ENCODE measurements around the gene PPP2R5E. TPM values are rescaled to one million over a fixed set of nuclear protein-coding genes. Genes with fewer than 3 reads are reported as not detected.
A peak's percentile ranks its signal among the peaks of the same experiment; 100 is the strongest.

PPP2R5E gene
- total and polyA plus RNA-seq, 3 donors from 2014 or later = 18.8 to 33.6 (median 21.6) TPM

DNA sequence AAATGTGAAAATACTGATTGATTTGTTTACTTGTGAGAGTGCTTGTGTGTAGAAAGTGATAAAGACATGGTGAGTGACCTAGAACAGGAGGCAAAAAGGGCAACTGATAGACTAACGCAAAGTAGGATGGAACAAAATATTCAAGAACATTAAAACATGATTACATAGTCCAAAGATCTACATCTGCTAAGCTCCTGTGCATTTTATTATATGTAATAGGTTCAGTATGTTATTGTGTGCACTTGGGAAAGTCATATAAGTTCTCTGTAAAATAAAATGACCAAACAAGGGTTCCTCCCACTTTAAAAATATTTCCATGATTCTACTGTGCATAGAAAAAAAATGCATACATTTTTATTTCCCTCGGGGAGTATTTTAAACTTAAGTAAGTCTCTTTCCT, 150.2 kb downstream of the PPP2R5E start:
- no peak overlapping the region for H3K4me3 ChIP-seq
- H3K9me3 ChIP-seq = no peaks in the 10 kb centered on the region
- no peaks in the 10 kb centered on the region for H3K36me3 ChIP-seq (ENCODE audit: low read depth, missing control alignments)
- intact Hi-C loops (cut with DNase I; ENCODE audit: low total_unique reads) = no loop called here
- no peak overlapping the region for H3K27ac ChIP-seq
- DNase-seq = no peak
- no peaks in the 10 kb centered on the region for H3K27me3 ChIP-seq
- WGBS, 2 donors = 73 to 89% methylated on average over 2 of the region's 2 CpGs
- no peak for TF ChIP-seq POLR2A (IDR thresholded peaks at IDR 0.05)
- TF ChIP-seq, protein P1, sequence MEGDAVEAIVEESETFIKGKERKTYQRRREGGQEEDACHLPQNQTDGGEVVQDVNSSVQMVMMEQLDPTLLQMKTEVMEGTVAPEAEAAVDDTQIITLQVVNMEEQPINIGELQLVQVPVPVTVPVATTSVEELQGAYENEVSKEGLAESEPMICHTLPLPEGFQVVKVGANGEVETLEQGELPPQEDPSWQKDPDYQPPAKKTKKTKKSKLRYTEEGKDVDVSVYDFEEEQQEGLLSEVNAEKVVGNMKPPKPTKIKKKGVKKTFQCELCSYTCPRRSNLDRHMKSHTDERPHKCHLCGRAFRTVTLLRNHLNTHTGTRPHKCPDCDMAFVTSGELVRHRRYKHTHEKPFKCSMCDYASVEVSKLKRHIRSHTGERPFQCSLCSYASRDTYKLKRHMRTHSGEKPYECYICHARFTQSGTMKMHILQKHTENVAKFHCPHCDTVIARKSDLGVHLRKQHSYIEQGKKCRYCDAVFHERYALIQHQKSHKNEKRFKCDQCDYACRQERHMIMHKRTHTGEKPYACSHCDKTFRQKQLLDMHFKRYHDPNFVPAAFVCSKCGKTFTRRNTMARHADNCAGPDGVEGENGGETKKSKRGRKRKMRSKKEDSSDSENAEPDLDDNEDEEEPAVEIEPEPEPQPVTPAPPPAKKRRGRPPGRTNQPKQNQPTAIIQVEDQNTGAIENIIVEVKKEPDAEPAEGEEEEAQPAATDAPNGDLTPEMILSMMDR (IDR thresholded peaks at IDR 0.05) = no peak
- H3K4me1 ChIP-seq = no peaks in the 10 kb centered on the region

DNA sequence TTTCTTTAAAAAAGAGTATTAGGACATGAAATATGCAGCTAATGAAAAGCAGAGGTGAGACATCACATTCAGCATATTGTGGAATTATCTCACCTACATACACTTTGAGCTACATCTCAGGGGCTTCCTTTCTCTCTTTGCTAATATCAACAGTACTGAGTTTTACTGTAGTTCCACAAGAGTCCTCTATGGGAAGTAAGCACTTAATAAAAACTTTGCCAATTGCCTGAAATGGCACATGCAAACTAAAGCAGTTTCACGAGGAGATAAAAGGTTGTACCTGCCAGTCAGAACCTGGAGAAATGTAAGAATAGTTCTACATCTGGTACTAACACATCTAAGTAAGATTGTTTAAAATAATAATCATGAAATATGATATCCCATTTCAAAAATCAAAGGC, 150.9 kb downstream of the PPP2R5E start:
- DNase-seq = no peak
- H3K27ac ChIP-seq = no peak overlapping the region
- H3K4me1 ChIP-seq = no peaks in the 10 kb centered on the region
- intact Hi-C loops (cut with DNase I; ENCODE audit: low total_unique reads) = no loop called here
- no peaks in the 10 kb centered on the region for H3K27me3 ChIP-seq
- no peaks in the 10 kb centered on the region for H3K9me3 ChIP-seq
- no peak for TF ChIP-seq POLR2A (IDR thresholded peaks at IDR 0.05)
- TF ChIP-seq, protein P1 (IDR thresholded peaks at IDR 0.05) = no peak
- H3K36me3 ChIP-seq (ENCODE audit: low read depth, missing control alignments) = no peaks in the 10 kb centered on the region
- WGBS, 2 donors = 46 to 54% methylated on average over 1 of the region's 1 CpG
- H3K4me3 ChIP-seq = no peak overlapping the region

DNA sequence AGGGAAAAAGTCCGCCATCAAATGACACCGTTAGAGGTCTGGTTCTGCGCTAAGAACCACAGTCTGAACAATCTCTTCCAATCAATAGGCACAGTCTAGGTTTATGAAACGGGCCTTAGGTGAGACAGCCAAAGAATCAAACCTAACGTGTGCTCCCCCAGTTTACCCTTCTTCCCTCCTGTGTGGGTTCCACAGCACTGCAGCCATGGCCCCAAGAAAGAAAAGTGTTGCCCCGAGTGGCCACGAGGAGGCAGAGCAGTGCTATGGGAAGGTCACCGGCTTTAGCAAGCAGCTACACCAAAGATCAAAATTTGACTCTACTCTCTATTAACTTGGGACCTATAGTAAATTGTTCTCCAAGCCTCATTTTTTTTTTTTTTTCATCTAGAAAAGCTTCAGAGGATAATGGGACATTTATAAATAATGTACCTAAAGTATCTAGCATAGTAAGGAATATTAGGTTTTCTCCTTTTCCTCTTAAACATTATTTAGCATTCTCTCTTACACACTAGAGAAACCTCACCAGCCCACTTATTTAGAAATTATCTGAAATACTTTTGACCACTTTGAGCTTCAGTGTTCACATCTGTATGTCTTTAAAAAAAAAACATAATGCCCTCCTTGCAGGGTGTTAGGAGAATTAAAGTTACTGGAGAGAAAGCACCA, 154.3 kb downstream of the PPP2R5E start:
- no peaks in the 10 kb centered on the region for H3K9me3 ChIP-seq
- no peaks in the 10 kb centered on the region for H3K36me3 ChIP-seq (ENCODE audit: low read depth, missing control alignments)
- no peaks in the 10 kb centered on the region for H3K27me3 ChIP-seq
- intact Hi-C loops (cut with DNase I; ENCODE audit: low total_unique reads) = no loop called here
- WGBS, 2 donors = 65 to 67% methylated on average over 8 of the region's 8 CpGs
- H3K27ac ChIP-seq = no peak overlapping the region
- TF ChIP-seq, protein P1 (IDR thresholded peaks at IDR 0.05) = peak; percentile 68 to 73 (median 71)
- no peak for TF ChIP-seq POLR2A (IDR thresholded peaks at IDR 0.05)
- no peak overlapping the region for H3K4me3 ChIP-seq
- no peaks in the 10 kb centered on the region for H3K4me1 ChIP-seq
- DNase-seq = peak; percentile 75

DNA sequence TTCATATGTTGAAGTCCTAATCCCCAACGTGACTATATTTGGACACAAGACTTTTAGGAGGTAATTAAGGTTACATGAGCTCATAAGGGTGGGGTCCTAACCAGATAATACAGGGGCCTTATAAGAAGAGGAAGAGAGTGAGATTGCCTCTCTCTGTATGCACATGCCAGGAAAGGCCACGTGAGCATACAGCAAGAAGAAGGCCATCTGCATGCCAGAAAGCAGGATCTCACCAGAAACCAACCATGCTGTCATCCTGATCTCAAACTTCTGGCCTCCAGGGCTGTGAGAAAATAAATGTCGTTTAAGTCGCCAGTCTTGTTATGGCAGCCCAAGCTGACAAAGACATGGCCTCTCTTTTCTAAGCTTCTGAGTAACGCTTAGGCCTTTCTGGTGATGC, 155.5 kb downstream of the PPP2R5E start:
- Histone ChIP-seq H3K27me3 (no peaks in the 10 kb centered on the region), H3K4me3 (no peak overlapping the region), H3K9me3 (no peaks in the 10 kb centered on the region), H3K27ac (no peak overlapping the region), H3K36me3 (ENCODE audit: low read depth, missing control alignments) (no peaks in the 10 kb centered on the region), H3K4me1 (no peaks in the 10 kb centered on the region)
- TF ChIP-seq, protein P1 (IDR thresholded peaks at IDR 0.05) = no peak
- no peak for TF ChIP-seq POLR2A (IDR thresholded peaks at IDR 0.05)
- WGBS, 2 donors = 80 to 89% methylated on average over 5 of the region's 5 CpGs
- DNase-seq = no peak
- intact Hi-C loops (cut with DNase I; ENCODE audit: low total_unique reads) = no loop called here

DNA sequence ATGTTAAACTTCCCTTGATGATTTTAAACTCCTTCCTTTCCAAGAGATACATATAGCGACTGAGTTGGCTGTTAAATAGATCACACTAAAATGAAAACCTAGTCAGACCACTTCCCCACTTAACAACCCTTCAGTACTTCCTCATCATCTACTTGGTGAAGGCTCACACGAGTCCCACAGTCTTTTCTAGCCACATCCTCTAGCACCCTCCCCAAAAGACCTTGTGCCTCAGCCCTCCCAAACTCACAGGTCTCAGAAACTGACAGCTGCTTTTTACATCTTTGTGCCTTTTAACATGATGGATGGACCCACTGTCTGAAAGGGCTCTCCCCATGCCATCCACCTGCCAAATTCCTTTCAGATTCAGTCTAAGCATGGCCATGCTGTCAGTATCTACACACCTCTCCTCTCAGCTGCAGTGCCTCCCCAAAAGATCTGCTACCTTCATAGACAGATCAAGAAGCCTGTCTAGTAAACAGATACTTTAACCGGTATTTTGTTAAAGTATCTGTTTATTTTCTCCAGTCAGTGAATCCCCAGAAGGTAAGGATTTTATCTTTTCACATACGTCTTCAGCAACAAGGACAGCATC, 159.3 kb downstream of the PPP2R5E start:
- Histone ChIP-seq H3K4me3 (no peak overlapping the region), H3K36me3 (ENCODE audit: low read depth, missing control alignments) (no peaks in the 10 kb centered on the region), H3K9me3 (no peaks in the 10 kb centered on the region), H3K27me3 (no peaks in the 10 kb centered on the region), H3K27ac (no peak overlapping the region), H3K4me1 (no peaks in the 10 kb centered on the region)
- no peak for DNase-seq
- TF ChIP-seq, protein P1 (IDR thresholded peaks at IDR 0.05) = no peak
- no peak for TF ChIP-seq POLR2A (IDR thresholded peaks at IDR 0.05)
- intact Hi-C loops (cut with DNase I; ENCODE audit: low total_unique reads) = no loop called here
- 84 to 85% methylated on average over 4 of the region's 4 CpGs for WGBS, 2 donors

All from testis (tissue), 3 donors.